Dedifferentiated amniotic fluid mesenchymal stem cell (primary cell): ENCODE data around the gene CLDN7.

Experiments
- DNase-seq: peaks from one replicate; pipeline ENCODE4 v3.0.0-alpha.2; 2016; ENCODE audit errors: extremely low spot score

Gene CLDN7

DNA sequence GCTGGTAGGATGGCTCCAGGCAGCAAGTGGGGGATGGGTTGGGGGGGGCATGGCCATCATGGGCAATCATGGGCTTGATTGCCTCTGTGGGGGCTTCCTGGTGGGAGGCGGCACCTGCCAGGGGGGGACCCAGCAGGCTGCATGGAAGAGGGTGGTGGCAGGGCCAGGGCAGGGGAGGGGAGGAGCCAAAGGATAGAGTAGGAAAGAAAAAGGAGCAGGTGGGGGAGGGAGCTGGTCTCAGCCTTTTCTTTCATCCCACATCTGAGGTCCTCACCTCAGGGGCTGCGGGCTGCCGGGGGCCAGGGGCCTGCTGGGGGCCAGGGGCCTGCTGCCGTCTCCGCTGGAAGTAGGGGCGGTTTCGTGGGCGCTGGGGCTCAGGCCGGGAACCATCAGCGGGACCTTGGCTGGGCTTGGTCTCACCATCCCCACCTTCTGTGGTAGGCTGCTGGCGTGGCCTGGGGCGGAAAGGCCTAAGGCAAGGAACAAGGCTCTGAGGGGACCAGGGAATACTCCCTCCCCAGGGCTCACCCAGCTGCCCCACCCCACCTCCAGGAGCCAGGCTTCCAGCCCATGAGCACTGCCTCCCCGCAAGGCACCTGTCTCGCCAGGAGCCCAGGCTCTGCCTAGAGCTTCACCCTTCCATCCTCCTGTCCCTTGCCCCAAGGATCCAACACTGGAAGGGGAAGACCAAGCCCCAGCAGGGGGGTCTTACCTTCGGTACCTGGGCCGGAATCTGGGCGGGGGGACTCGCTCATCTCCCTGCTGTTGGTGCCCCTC is 27.2 kb upstream of the CLDN7 start:
- no peak for DNase-seq

DNA sequence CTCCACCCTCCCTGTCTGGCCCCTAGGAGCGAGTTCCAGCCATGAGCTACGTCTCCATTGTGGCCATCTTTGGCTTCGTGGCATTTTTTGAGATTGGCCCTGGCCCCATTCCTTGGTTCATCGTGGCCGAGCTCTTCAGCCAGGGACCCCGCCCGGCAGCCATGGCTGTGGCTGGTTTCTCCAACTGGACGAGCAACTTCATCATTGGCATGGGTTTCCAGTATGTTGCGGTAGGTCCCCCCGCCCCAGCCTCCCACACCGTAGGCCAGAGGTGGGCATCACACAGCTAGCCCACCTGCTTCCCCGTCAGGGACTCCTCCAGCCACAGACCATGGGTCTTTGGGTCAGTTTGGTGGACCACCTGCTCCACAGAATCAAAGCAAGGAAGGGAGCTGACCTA is 23.4 kb upstream of the CLDN7 start:
- no peak for DNase-seq

DNA sequence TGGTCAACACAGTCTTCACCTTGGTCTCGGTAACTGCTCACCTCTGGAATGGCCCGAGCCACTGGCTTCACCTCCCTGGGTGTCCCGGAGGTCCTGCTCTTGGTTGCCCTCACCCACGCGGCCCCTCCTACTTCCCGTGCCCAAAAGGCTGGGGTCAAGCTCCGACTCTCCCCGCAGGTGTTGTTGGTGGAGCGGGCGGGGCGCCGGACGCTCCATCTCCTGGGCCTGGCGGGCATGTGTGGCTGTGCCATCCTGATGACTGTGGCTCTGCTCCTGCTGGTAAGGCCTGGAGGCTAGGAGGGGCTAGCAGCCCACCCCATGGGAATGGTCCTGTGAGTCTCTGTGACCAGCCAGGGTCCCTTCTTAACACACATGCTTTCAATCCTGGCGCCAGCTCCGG is 22.6 kb upstream of the CLDN7 start:
- DNase-seq: no peak

DNA sequence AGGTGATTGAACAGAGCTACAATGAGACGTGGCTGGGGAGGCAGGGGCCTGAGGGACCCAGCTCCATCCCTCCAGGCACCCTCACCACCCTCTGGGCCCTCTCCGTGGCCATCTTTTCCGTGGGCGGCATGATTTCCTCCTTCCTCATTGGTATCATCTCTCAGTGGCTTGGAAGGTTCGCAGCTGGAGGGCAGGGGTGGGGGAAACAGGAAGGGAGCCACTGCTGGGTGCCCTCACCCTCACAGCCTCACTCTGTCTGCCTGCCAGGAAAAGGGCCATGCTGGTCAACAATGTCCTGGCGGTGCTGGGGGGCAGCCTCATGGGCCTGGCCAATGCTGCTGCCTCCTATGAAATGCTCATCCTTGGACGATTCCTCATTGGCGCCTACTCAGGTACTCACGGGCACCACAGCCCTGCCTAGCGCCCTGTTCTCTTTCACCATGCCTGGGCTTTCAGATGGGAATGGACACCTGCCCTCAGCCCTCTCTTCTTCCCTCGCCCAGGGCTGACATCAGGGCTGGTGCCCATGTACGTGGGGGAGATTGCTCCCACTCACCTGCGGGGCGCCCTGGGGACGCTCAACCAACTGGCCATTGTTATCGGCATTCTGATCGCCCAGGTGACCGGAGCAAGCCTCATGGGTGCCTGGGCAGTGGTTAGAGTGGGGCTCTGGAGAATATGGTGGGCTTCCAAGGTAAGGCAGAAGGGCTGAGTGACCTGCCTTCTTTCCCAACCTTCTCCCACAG is 21.4 kb upstream of the CLDN7 start:
- DNase-seq: no peak

DNA sequence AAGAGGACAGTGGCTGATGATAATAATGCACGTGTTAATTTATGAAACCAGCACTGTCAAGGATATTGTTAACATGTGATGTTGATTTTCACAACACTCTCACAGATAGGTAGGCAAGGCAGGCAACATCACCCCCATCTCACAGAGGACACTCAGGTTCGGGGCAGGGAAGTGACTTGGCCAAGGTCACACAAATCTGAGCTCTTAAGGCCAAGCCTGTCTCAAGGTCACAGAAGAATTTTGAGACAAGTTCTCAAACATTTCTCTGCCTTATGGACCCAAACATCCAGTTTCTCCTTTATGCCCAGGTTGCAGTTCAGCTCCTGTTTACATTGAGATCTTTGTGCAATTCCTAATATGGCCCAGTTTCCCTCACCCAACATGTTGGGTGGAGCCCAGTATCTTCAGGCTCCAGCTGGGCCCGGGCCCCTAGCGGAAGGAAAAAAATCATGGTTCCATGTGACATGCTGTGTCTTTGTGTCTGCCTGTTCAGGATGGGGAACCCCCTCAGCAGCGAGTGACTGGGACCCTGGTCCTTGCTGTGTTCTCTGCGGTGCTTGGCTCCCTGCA is 20.6 kb upstream of the CLDN7 start:
- no peak for DNase-seq

DNA sequence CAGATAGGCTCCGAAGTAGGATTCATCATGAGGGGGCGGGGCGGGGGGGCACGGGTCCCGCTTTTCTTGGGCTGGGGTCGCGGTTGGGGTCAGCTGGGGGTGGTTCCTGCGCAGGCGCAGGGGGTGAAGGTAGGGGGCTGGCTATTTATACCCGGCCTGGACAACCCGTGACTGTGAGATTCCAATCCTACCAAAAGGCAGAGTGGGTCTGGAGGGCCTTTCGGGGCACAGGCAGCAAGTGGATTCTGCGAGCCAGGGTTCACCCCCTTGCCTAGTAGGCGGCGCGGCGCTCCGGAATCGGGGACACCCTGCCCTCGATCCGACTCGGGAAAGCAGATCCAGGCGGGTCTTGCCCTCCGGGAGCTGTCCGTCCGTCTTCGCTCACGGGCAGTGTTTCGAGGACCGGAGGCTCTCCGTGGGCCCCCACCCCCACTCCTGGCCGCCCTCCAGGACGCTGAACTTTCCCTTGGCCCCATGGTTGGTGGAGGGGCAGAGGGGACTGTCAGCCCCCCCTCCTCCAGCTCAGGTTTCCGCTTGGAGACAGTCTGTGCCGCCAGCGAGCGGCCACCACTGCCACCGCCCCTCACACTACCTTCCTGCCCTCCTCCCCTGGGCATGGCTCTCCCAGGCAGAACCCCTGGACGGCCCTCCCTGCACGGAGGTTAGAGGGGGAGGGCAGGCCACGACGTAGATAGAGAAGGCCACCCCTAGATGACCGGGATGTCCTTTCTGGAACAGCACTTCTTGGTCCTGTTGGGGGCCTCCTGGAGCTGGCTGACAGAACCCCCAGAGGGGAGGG is 19.9 kb upstream of the CLDN7 start:
- no peak for DNase-seq

DNA sequence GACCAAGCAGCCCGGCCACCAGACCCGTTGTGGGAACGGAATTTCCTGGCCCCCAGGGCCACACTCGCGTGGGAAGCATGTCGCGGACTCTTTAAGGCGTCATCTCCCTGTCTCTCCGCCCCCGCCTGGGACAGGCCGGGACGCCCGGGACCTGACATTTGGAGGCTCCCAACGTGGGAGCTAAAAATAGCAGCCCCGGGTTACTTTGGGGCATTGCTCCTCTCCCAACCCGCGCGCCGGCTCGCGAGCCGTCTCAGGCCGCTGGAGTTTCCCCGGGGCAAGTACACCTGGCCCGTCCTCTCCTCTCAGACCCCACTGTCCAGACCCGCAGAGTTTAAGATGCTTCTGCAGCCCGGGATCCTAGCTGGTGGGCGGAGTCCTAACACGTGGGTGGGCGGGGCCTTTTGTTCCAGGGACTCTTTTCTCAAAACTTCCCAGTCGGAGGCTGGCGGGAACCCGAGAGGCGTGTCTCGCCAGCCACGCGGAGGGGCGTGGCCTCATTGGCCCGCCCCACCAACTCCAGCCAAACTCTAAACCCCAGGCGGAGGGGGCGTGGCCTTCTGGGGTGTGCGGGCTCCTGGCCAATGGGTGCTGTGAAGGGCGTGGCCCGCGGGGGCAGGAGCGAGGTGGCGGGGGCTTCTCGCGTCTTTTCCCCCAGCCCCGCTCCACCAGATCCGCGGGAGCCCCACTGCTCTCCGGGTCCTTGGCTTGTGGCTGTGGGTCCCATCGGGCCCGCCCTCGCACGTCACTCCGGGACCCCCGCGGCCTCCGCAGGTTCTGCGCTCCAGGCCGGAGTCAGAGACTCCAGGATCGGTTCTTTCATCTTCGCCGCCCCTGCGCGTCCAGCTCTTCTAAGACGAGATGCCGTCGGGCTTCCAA is 19.0 kb upstream of the CLDN7 start, which contains the start of gene SLC2A4:
TSS of gene SLC2A4 (plus strand) at position 645 of the 879 bp plus-strand sequence. CDS start at position 862, 217 bp downstream.
- peak; percentile 86 for DNase-seq

DNA sequence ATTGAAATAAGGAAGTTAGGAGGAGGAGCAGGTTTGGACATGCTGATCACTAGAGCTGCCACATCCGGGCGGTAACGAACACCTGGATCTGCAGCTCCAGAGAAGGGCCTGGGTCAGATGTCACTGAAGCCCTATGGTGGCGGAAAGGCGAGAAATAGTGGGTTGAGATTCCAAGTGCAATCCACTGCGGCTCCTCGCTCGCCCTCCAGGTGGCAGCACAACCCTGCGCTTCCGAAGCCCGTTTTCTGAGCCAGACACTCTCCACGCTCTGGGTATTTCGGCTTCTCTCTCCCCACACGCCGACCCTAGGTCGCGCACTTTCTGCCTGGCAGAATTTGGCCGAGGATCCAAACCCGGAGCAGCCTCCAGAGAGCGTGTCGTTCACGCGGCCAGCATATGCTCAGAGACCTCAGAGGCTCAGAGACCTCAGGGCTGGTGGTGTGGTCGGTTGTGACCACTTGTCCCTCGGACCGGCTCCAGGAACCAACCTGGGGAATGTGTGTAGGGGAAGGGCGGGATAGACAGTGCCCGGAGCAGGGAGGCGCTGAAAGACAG is 18.3 kb upstream of the CLDN7 start:
- DNase-seq: peak; percentile 67

DNA sequence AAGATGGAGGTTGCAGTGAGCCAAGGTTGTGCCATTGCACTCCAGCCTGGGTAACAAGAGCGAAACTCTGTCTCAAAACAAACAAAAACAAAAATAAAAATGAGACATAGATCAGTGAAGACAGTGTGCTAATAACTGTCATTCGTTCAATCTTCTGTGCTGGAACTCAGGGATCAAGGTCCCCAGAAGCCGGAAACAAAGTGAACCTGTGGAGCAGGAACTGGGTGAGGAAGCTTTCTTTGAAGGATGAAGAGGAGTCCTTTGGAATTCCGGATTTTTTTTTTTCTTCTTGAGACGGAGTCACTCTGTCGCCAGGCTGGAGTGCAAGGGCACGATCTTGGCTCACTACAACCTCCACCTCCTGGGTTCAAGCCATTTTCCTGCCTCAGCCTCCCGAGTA is 17.2 kb upstream of the CLDN7 start:
- no peak for DNase-seq

DNA sequence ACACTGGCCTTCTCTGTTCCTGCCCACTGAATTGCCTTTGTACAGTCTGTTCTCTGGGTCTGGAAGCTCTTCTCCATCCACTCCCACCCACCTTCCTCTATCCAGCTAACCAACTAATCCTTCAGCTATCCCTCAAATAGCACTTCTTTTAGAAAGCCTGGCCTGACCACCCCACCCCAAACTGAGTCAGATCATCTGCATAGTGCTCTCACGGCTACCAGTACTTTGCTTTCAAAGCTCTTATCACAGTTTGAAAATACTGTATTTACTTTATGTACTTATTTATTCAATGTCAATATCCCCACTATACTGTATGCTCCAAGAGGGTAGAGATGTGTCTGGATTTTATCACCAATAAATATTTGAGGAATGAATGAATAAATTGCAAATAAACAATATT is 4.5 kb upstream of the CLDN7 start:
- DNase-seq: no peak

DNA sequence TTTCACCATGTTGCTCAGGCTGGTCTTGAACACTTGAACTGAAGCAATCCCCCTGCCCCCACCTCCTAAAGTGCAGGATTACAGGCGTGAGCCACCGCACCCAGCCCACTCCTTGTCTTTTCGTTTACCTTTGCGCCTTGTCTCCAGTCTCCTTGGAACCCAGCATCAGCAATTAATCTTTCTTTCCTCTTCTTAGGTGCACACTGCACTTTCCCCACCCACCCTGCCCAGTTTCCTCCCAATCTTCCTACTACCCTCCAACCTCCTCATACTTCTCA is 1.5 kb upstream of the CLDN7 start:
- no peak for DNase-seq

DNA sequence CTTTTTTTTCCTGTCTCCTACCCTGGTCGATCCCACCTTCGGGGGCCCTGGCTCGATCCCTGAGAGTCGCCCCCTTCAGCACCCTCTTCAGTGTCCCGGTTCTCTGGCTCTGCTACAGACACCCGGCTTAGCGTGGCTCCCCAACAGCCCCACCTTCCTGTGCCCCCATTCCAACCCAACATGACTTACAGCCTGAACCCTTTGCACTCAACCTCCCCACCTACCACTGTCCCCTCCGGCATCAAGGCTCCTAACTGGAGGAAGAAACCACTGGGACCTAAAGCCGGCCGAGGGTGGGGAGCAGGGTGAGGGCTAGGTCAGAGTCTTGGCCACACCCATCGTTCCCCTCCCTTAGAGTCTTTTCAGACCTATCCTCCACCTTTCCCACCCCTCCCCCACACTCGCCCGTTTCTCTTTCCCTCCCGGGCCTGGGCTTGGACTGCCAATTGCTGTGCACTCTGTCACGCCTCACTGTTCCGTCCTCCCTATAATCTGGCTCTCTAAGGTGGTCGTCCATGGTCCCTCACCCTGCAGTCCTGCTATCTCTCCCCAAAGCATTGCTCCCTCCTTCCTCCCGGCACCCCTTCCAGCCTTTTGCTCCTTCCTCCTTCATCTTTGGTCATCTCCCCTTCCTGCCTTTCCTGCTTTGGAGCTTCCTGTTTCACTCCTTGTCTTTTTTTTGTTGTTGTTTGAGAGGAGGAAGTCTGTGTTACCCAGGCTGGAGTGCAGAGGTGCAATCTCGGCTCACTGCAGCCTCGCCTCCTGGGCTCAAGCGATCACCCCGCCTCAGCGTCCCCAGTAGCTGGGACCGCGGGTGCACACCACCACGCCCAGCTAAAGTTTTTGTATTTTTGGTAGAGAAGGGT is 890 bp upstream of the CLDN7 start:
- DNase-seq: no peak

DNA sequence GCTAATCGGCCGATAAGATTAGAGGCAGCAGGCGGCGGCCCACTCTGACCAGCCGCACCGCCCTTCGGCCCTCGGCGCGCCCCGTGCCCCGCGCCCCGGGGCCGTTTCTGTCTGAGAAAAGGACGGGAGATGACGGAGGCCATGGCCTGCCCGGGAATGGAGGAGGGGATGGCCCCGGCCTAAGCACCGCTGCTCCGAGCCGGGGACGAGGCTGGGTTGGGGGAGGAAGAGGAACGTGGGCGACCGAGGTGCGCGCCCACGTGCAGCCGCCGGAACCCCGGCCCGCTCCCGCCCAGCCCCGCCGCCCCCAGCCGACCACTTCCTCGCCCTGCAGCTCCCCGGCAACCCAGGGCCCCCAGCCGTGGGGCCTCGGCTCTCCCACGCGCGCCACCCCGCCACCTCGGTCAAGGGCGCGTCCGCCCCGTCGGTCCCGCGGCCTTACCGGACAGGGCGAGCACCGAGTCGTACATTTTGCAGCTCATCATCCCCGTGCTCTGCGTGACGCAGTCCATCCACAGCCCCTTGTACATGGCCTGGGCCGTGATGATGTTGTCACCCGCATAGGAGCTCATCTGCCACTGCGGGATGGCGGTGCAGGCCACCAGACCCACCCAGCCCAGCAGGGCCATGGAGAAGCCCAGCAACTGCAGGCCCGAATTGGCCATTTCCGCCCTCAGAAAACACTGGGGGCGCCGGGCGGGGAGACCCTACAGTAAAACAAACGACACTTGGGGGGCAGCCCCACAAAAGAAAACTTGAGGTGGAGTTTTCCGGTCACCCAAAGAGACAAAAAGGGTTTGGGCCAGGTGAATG is 693 bp downstream of the CLDN7 start:
- no peak for DNase-seq

DNA sequence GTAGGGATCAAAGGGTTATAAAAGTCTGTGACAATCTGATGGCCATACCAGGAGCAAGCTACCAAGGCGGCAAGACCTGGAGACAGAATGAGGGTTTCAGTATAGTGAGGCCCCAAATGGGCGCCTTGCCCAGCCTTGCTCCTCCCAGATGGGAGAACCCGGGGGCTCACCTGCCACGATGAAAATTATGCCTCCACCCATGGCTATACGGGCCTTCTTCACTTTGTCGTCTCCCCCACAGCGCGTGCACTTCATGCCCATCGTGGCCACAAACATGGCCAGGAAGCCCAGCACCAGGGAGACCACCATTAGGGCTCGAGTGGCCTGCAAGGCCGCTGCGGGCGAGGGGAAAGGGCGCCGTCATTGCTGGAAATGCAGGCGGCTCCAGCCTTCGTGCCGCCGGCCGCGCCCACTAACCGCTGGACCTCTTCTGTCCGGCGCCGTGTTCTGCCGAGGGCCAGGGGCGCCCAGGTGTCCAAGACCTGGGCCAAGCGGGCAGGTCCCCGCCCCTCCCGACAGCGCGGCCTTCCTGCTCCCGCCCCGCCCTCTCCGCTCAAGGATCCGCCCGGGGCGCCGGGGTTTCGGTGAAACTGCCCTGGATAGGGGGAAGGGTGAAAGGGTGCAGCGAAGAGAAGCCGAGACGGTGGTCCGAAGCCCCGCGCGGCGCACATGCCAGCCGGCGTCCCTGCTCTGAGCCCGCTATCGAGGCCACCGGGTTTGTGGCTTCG is 1.5 kb downstream of the CLDN7 start:
- DNase-seq: no peak

DNA sequence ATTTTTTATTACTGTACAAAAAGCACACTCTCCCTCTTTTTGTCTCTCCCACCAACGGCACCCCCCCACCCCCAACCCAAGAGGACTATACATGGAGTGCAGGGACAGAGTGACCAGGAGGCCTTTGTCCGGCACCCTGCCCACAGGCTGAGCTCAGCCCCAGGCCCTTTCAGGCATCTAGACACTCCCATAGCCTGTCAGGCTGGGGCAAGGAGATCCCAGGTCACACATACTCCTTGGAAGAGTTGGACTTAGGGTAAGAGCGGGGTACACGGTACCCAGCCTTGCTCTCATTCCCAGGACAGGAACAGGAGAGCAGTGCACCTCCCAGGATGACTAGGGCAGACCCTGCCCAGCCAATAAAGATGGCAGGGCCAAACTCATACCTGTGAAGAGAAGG is 2.1 kb downstream of the CLDN7 start:
- DNase-seq: no peak

DNA sequence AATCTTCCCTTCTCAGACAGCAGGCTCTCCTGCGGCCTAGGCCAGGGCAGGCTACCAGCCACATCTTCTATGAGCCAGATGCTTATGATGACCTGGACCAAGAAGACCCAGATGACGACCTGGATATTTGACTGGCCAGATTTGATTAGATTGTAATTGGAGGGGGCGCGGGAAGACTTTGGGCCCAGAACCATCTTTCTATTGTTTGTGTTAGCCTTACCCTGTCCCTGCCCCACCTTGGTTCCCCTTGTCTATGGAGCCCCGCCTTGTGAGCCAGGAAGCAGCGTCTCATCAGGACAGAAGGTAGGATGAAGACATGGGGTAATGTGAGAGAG is 2.8 kb downstream of the CLDN7 start:
- no peak for DNase-seq

DNA sequence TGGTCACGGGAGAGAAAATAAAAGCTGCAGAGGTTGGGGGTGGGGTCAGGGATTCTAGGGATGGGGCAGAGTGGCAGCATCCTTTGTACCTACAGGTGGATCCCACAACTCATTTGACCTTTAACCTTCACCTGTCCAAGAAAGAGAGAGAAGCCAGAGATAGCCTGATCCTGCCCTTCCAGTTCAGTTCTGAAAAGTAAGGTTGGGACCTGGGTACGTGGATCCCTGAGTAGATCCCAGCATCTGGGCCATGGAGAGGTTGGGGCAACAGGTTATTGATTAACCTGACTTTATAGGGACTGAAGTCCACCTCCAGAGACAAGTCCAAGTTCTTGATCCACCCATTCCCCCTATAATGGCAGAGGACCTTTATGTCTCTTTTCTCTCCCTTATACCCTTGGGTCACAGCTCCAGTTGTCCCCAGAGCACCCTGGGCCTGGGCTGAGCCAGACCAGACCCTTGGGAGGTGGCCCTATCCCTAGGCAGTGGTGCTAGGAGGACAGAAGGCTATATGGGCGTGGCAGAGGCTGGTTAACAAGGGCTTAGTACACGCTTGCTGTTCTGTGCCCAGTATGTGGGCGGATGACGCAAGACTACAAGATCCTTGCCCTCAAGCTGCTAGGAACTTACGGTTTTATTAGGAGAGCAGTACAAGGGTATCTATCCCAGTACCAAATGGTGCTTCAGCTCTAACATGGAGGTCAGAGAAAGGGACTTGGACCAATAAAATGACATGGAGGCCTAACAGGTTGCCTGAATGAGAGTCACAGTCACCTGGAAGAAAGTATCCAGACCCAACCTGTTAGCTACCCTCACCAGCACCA is 3.3 kb downstream of the CLDN7 start:
- no peak for DNase-seq
